OCI-LY3 (cell line): ENCODE measurements around the gene IGSF22.

Experiments
- H2AFZ ChIP-seq: fragments of 200-600, 300-600 bp; shearing (Covaris generic); 2 replicates; pipeline ENCODE4 v1.6.0; 2014; ENCODE audit warnings: antibody characterized with exemption, low read depth, low read length
- H3K27ac ChIP-seq: fragments of 200-600, 300-600 bp; sonication (generic); 2 replicates; pipeline ENCODE4 v1.5.1; 2014; ENCODE audit warnings: mild to moderate bottlenecking, low read length, moderate library complexity, mixed read lengths
- H3K27me3 ChIP-seq: fragments of 200-600, 300-600 bp; sonication (generic); 2 replicates; pipeline ENCODE4 v1.6.1; 2014; ENCODE audit warnings: low read depth, low read length, mixed read lengths
- H3K36me3 ChIP-seq: fragments of 200-600, 300-600 bp; sonication (generic); replicated peaks from 2 replicates; pipeline ENCODE3; 2014; ENCODE audit warnings: low read depth, low read length, mixed read lengths
- H3K4me1 ChIP-seq: fragments of 300-600, 200-600 bp; sonication (generic); 2 replicates; pipeline ENCODE4 v1.6.1; 2014; ENCODE audit warnings: low read length, mixed read lengths
- H3K4me2 ChIP-seq: fragments of 200-600, 300-600 bp; sonication (generic); 2 replicates; pipeline ENCODE4 v1.6.1; 2014; ENCODE audit warnings: low read length, mixed read lengths
- H3K4me3 ChIP-seq: fragments of 300-600, 200-600 bp; sonication (generic); 2 replicates; pipeline ENCODE4 v1.5.1; 2014; ENCODE audit warnings: antibody characterized with exemption, mild to moderate bottlenecking, low read length, moderate library complexity
- H3K79me2 ChIP-seq: fragments of 300-600, 200-600 bp; shearing (Covaris generic); 2 replicates; pipeline ENCODE4 v1.6.1; 2014; ENCODE audit warnings: mild to moderate bottlenecking, low read length, mixed read lengths
- H3K9ac ChIP-seq: fragments of 300-600, 200-600 bp; shearing (Covaris generic); 2 replicates; pipeline ENCODE4 v1.6.0; 2014; ENCODE audit warnings: mild to moderate bottlenecking, low read length, moderate library complexity
- H3K9me3 ChIP-seq: fragments of 200-600, 300-600 bp; shearing (Covaris generic); 2 replicates; pipeline ENCODE4 v1.6.1; 2014; ENCODE audit warnings: low read length, mixed read lengths; ENCODE audit not compliant: insufficient read depth
- H4K20me1 ChIP-seq: fragments of 200-600, 300-600 bp; sonication (generic); 2 replicates; pipeline ENCODE4 v1.6.1; 2016; ENCODE audit warnings: low read length, mixed read lengths; ENCODE audit not compliant: insufficient read depth
- EZH2phosphoT487 ChIP-seq: fragments of 200-600 bp; shearing (Covaris generic); IDR thresholded peaks from 2 replicates; pipeline ENCODE4 v1.6.1; 2018; ENCODE audit warnings: antibody characterized with exemption, mixed run types, low read depth
- TF ChIP-seq, protein P1 (sequence below): fragments of 200-600, 300-600 bp; sonication (generic); IDR thresholded peaks from 2 replicates; pipeline ENCODE4 v1.5.1; 2014; ENCODE audit warnings: antibody characterized with exemption, low read length, low read depth

Gene IGSF22

DNA sequence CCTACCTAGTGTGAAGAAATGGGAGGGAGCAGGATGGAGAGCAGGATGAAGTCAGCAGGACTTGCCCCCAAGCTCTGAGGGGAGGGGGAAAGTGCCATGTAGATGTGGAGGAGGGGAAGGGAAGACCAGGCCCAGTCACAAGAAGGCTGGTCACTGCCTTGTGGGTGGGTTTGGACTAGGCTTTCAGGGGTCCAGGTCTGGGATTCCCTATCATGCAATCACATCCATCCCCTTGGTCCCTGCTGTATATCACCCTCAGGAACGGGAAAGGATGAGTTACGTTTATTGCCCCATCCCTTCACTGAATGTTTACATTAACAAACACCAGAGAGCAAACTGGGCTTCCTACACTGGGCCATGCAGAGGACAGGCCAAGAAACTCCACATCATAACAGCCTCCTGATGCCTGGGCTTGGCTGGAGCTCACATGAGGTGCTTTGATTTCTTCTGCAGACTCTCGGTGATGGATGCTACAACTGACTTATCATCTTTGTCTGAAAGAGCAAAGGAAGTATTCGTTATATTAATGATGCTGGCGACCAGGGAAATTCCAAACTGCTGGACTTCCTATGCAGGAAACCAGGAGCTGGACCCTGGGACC is 21.8 kb downstream of the IGSF22 start:
- Histone ChIP-seq H3K36me3 (no peaks in the 10 kb centered on the region), H3K79me2 (no peaks in the 10 kb centered on the region), H2AFZ (no peak overlapping the region)

DNA sequence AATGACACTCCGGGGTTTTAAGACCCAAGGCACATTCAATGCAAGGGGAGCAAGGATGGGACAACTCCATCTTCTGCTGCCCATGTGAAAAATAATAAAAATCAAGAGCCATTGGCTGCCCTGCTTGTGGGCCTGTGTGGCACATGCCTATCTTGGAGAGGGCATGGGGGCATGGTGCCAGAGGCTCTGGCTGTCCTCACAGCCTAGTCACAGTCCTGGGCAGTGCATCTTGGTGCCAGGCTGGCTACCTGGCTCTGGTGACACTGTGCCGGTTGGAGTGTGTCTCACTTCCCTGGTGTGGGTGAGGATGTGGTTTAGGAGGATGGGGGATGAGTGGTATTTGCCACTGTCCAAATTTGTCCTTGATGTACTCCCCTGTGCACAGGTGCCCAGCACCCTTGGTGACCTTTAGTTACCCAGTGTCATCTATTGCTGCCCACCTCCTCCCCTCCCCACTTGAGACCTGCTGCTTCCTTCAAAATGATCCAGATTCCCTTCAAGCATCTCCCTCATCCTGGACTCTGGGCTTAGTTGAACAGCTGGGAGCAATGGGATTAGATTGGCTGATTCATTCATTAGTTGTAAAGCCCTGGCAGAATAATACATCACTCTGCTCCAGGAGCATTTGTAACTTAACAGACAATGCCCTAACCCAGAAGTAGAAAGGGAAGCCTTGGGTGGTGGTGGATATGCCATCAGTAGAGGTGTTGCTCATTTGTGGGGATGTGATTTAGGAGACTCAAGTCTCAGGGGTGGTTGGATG is 22.8 kb downstream of the IGSF22 start:
- no peaks in the 10 kb centered on the region for H3K79me2 ChIP-seq
- no peak overlapping the region for H2AFZ ChIP-seq
- no peaks in the 10 kb centered on the region for H4K20me1 ChIP-seq
- no peak for TF ChIP-seq EZH2phosphoT487
- TF ChIP-seq, protein P1, sequence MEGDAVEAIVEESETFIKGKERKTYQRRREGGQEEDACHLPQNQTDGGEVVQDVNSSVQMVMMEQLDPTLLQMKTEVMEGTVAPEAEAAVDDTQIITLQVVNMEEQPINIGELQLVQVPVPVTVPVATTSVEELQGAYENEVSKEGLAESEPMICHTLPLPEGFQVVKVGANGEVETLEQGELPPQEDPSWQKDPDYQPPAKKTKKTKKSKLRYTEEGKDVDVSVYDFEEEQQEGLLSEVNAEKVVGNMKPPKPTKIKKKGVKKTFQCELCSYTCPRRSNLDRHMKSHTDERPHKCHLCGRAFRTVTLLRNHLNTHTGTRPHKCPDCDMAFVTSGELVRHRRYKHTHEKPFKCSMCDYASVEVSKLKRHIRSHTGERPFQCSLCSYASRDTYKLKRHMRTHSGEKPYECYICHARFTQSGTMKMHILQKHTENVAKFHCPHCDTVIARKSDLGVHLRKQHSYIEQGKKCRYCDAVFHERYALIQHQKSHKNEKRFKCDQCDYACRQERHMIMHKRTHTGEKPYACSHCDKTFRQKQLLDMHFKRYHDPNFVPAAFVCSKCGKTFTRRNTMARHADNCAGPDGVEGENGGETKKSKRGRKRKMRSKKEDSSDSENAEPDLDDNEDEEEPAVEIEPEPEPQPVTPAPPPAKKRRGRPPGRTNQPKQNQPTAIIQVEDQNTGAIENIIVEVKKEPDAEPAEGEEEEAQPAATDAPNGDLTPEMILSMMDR = no peak
- H3K9ac ChIP-seq = no peak overlapping the region
- no peak overlapping the region for H3K4me2 ChIP-seq
- H3K36me3 ChIP-seq = no peaks in the 10 kb centered on the region
- H3K4me1 ChIP-seq = peaks cover 27% of the 10 kb centered on the region
- H3K9me3 ChIP-seq = no peaks in the 10 kb centered on the region
- no peak overlapping the region for H3K27ac ChIP-seq
- peaks cover 19% of the 10 kb centered on the region for H3K27me3 ChIP-seq
- H3K4me3 ChIP-seq = no peak overlapping the region

More for the DNA sequence above, 21.8 kb downstream of the IGSF22 start:
- Histone ChIP-seq H3K4me2 (no peak overlapping the region), H3K27ac (no peak overlapping the region), H3K27me3 (peaks cover 21% of the 10 kb centered on the region), H3K9me3 (no peaks in the 10 kb centered on the region), H3K4me3 (no peak overlapping the region), H4K20me1 (no peaks in the 10 kb centered on the region), H3K4me1 (peaks cover 26% of the 10 kb centered on the region), H3K9ac (no peak overlapping the region)
- TF ChIP-seq, protein P1 = no peak
- no peak for TF ChIP-seq EZH2phosphoT487

DNA sequence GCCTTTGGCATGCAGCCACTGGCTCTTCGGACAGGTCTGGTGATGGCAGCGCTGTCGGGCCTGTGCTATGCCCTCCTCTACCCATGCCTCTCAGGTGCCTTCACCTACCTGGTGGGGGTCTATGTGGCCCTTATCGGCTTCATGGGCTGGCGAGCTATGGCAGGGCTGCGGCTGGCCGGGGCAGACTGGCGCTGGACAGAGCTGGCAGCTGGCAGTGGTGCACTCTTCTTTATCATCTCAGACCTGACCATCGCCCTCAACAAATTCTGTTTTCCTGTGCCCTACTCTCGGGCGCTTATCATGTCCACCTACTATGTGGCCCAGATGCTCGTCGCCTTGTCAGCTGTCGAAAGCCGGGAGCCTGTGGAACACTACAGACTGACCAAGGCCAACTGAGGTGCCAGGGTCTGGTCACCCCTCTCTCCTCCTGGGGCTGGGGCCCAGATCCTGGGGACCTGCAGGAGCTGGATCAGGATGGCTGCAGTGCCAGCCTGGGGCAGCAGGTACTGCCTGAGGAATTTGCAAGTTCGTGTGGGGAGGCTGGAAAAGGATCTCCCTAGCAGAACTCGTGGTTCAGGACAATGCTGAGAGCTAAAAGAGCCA is 24.3 kb downstream of the IGSF22 start:
- Histone ChIP-seq H3K27me3 (peaks cover 24% of the 10 kb centered on the region), H3K79me2 (no peaks in the 10 kb centered on the region), H3K9me3 (no peaks in the 10 kb centered on the region), H3K9ac (no peak overlapping the region), H3K4me1 (peaks cover 19% of the 10 kb centered on the region), H3K4me3 (no peak overlapping the region), H4K20me1 (no peaks in the 10 kb centered on the region), H3K4me2 (no peak overlapping the region), H3K36me3 (no peaks in the 10 kb centered on the region), H2AFZ (no peak overlapping the region), H3K27ac (no peak overlapping the region)
- TF ChIP-seq EZH2phosphoT487 = no peak
- TF ChIP-seq, protein P1 = no peak

DNA sequence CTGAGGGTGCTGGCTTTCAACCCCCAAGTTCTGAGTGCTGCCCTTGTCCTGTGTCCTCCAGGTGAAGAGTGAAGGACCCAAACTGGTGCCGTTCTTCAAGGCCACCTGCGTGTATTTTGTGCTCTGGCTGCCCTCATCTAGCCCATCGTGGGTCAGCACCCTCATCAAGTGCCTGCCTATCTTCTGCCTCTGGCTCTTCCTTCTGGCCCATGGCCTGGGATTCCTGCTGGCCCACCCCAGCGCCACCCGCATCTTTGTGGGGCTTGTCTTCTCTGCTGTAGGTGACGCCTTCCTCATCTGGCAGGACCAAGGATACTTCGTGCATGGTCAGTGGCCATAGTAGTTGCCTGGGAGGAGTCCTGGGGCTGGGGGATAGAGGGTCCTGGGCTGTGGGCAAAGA is 25.1 kb downstream of the IGSF22 start:
- H3K79me2 ChIP-seq = no peaks in the 10 kb centered on the region
- H3K9ac ChIP-seq = no peak overlapping the region
- TF ChIP-seq, protein P1 = no peak
- no peak for TF ChIP-seq EZH2phosphoT487
- H3K4me1 ChIP-seq = peaks cover 15% of the 10 kb centered on the region
- H3K36me3 ChIP-seq = no peaks in the 10 kb centered on the region
- H3K4me2 ChIP-seq = no peak overlapping the region
- peaks cover 29% of the 10 kb centered on the region for H3K27me3 ChIP-seq
- H3K4me3 ChIP-seq = no peak overlapping the region
- no peak overlapping the region for H2AFZ ChIP-seq
- H3K27ac ChIP-seq = no peak overlapping the region
- H4K20me1 ChIP-seq = no peaks in the 10 kb centered on the region
- H3K9me3 ChIP-seq = no peaks in the 10 kb centered on the region
